GM12865 (cell line): ENCODE measurements around the gene FAM3C.
A peak's percentile ranks its signal among the peaks of the same experiment; 100 is the strongest.

Source experiments
- DNase-seq: peaks from one replicate; pipeline ENCODE4 v3.0.0; 2010; ENCODE audit warnings: low read depth
- H3K4me3 ChIP-seq: 2 replicates; pipeline ENCODE4 v1.5.1; 2011; ENCODE audit warnings: mild to moderate bottlenecking, low read depth, low read length, control low read depth
- CTCF ChIP-seq: IDR thresholded peaks from 2 replicates; pipeline ENCODE4 v1.5.1; 2011; ENCODE audit warnings: low read length, control low read depth, low read depth, inconsistent platforms; ENCODE audit not compliant: insufficient read depth; ENCODE audit errors: missing control alignments

FAM3C gene

DNA sequence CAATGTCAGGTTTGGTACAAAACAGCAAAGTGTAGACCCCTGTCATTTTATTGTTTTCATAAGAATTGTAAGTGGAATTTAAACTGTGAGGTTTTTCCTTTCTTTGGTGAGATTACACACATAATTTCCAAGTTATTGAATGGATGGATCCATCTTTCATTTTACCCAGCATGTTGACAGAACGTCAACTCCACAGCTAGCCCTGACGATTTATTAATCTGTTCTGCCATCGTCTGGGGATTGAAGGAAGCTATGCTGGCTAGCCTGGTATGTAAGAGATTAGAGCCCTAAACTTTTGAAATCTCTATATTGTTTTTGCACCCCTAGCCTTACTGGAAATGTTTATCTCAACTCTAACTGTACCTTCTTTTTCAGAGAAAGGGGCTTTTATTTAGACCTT lies 58.7 kb downstream of the FAM3C start:
- no peak overlapping the region for H3K4me3 ChIP-seq
- peak; percentile 18 for TF ChIP-seq CTCF
- DNase-seq = peak; percentile 23

- no peak for TF ChIP-seq CTCF
- H3K4me3 ChIP-seq = no peak overlapping the region
- no peak for DNase-seq
These were observed 59.5 kb downstream of the FAM3C start for GRCh38 chr7:121336579-121336978.

DNA sequence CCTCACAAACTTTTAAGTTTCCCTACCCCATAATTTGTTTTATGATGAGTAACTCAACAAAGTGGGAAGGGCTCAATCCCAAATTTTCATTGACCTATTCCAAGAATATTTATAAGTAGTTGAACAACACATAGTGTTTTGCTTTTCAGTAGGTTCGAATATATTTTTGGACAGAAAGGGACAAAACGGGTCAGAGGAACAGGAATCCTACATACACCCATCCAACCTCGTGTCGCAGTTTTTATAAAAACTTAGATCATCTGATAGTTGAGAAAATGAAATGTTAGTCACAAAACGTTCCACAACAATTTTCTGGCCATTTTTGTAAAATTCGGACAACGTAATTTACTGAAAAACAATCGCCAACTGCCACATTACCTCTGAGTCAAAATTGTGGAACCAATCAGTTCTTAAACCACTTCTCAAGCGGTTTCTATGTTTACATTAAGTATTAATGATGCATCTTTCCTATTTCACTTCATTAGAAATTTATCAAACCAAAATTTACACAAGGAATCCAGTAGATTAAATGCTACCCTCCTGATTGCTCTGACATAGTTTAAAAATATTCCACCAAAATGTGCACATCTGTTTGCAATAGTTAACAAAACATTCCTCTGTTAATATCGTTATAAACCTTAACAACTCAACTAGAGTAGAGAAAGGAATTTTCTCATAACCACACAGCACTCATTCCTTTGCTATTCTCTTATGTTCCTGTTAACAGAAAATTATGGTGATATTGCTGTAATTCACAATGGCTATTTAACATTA lies 61.0 kb downstream of the FAM3C start:
- H3K4me3 ChIP-seq = no peak overlapping the region
- TF ChIP-seq CTCF = no peak
- no peak for DNase-seq

GRCh38 chr7:121334376-121334775 lies 61.7 kb downstream of the FAM3C start:
- no peak overlapping the region for H3K4me3 ChIP-seq
- TF ChIP-seq CTCF = no peak
- no peak for DNase-seq

DNA sequence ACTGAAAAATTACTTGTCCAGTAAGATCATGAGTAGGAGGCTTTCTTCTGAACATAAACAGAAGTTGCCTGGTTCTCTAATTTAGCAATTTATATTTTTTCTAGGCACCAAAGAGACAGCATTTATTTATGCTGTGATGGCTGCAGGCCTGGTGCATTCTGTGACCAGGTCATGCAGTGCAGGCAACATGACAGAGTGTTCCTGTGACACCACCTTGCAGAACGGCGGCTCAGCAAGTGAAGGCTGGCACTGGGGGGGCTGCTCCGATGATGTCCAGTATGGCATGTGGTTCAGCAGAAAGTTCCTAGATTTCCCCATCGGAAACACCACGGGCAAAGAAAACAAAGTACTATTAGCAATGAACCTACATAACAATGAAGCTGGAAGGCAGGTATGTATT lies 64.5 kb downstream of the FAM3C start:
- no peak overlapping the region for H3K4me3 ChIP-seq
- no peak for TF ChIP-seq CTCF
- no peak for DNase-seq

GRCh38 chr7:121331048-121331447 lies 65.1 kb downstream of the FAM3C start:
- H3K4me3 ChIP-seq = no peak overlapping the region
- no peak for DNase-seq
- TF ChIP-seq CTCF = no peak
